Aortic smooth muscle cell (primary cell): Measurements from ENCODE around the gene SPAAR. TPM values are rescaled to one million over a fixed set of nuclear protein-coding genes. Genes with fewer than 3 reads are reported as not detected.

Experiments
- total RNA-seq: library from RNA; depleted of rRNA; stranded (reverse); fragments of >200 nt; gene quantifications from 2 replicates; pipeline ENCODE4 v1.2.3, GENCODE V29; 2014

SPAAR gene, protein sequence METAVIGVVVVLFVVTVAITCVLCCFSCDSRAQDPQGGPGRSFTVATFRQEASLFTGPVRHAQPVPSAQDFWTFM
- 0.12 and 0.26 TPM in 2 replicates for total RNA-seq

DNA sequence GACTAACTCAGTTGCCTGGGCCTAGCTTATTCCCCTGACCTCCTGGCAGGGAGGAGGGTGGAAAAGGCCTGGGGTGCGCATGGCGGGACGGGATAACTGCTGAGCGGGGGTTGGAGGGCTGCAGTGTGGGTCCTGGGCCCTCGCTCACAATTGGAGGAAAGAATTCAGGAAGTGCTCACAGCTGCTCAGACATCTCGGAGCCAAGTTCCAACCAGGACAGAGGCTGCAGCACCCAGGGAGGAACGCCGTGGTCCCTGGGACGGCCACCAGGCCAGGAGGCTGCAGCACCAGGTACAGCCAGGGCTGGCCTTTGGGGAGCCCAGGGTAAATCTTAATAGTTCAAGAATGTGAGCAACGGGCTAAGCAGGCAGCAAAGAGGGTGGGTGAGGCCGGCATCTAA, at the start of gene SPAAR:
TSS of gene SPAAR (plus strand) at position 217 of the 400 bp plus-strand sequence. CDS start 974 bp downstream, outside the sequence.

DNA sequence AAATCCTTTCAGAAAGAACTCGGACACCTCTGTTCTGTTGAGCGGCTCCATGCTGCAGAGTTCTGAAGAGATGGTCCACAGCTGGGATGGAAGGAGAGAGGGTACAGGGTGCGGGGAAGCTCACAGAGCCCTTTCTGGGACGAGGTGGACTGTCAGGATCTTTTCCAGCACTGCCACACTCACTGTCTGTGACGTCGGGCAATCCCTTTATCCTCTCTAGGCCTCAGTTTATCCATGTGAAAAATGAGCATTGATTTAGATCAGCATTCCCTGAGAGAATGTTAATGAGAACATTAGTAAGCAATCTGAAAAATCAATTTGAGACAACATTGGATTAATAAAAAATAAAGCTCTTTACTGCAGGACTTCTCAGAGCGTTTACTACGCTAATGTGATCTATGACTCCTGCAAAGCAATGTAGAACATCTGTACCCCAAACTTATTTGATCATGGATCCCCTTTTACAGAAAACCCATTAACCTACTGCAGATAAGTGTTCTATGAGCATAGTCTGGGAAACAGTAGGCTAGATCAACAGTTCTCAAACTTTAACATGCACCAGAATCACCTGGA, 38.9 kb upstream of the SPAAR start, which contains the start of gene OR13J1:
TSS of gene OR13J1 (minus strand) at position 51 of the 573 bp plus-strand sequence. CDS start at position 51, 0 bp downstream.

DNA sequence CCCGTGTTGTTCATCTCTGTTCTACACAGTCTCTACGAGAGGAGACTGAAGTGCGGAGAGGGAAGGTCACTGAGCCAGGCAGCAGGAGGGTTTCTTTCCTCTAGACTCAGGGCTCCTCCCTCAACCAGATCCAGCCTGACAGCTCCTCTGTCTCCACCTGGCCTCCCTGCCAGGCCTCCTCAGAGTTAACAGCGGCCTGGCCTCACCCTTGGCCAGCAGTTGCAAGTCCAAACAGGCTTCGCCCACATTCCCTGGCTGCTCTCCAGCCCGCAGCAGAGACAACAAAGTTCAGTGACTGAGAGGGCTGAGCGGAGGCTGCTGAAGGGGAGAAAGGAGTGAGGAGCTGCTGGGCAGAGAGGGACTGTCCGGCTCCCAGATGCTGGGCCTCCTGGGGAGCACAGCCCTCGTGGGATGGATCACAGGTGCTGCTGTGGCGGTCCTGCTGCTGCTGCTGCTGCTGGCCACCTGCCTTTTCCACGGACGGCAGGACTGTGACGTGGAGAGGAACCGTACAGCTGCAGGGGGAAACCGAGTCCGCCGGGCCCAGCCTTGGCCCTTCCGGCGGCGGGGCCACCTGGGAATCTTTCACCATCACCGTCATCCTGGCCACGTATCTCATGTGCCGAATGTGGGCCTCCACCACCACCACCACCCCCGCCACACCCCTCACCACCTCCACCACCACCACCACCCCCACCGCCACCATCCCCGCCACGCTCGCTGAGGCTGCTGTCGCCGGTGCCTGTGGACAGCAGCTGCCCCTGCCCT, 3.2 kb upstream of the SPAAR start, which contains the start of gene HRCT1:
TSS of gene HRCT1 (plus strand) at position 291 of the 768 bp plus-strand sequence. CDS start at position 377, 86 bp downstream.

DNA sequence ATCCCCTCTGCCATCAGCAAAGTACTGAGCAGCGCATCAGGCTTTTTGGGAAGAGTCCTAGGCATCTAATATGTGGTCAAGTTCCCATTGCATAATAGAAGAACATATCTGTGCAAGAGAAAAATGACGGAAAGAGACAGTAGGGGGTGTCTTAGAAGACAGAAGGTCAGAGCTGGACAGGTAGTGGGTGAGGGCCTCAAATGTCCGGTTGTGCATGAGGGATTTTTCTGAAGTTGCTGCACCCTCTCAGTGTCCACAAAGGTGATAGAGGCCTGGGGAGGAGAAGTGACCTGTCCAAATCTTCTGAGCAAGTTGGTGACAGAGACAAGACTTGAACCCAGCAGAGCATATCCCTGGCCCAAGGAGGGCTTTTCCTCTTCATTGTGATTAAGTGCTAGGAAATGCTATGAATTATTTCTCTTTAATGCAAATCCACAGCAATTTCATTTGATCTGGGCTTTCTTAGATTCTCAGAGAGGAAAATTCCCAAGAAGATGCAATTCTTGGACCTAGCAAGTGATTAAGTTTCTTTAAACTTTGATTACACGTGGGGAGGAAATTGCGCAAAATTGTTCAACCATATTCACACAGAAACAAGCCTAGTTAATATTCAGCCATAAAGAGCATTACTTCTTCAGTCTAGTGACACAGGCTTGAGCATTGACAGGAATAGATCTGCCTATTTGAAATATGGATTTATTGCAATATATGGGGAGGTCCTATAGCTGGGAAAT, 49.0 kb downstream of the SPAAR start, which contains the start of gene OR2S2:
TSS of gene OR2S2 (minus strand) at position 51 of the 734 bp plus-strand sequence. CDS start 56 bp downstream, outside the sequence.

Other genes with a start within 250 kb of the SPAAR start
- 0.44 and 0.53 TPM in 2 replicates for gene ARHGEF39, start 244.3 kb upstream of the SPAAR start, total RNA-seq
- not detected in 2 replicates for gene CA9, start 235.6 kb upstream of the SPAAR start, total RNA-seq
- 805 and 904 TPM in 2 replicates for gene TPM2, start 219.6 kb upstream of the SPAAR start, total RNA-seq
- 322 and 363 TPM in 2 replicates for gene TLN1, start 177.3 kb upstream of the SPAAR start, total RNA-seq
- gene CREB3, start 176.8 kb upstream of the SPAAR start, total RNA-seq, result 79.8 and 82.0 TPM in 2 replicates
- 21.4 and 29.0 TPM in 2 replicates for gene GBA2, start 160.3 kb upstream of the SPAAR start, total RNA-seq
- 13.6 and 17.5 TPM in 2 replicates for gene RGP1, start 160.2 kb upstream of the SPAAR start, total RNA-seq
- gene MSMP, start 155.2 kb upstream of the SPAAR start, total RNA-seq, result 0.31 and 1.6 TPM in 2 replicates
- gene NPR2, start 117.9 kb upstream of the SPAAR start, total RNA-seq, result 21.5 and 34.6 TPM in 2 replicates
- 1.7 TPM in 2 replicates for gene SPAG8, start 97.2 kb upstream of the SPAAR start, total RNA-seq
- gene HINT2, start 94.4 kb upstream of the SPAAR start, total RNA-seq, result 38.2 and 39.0 TPM in 2 replicates
- gene FAM221B, start 80.8 kb upstream of the SPAAR start, total RNA-seq, result not detected in 2 replicates
- gene TMEM8B, start 80.3 kb upstream of the SPAAR start, total RNA-seq, result 2.0 and 3.0 TPM in 2 replicates
- not detected in 2 replicates for gene OR13J1, start 39.1 kb upstream of the SPAAR start, total RNA-seq
- 1.3 and 2.2 TPM in 2 replicates for gene HRCT1, start 3.3 kb upstream of the SPAAR start, total RNA-seq
- not detected in 2 replicates for gene OR2S2, start 48.7 kb downstream of the SPAAR start, total RNA-seq
- gene RECK, start 127.4 kb downstream of the SPAAR start, total RNA-seq, result 25.1 and 26.9 TPM in 2 replicates
- gene GLIPR2, start 227.2 kb downstream of the SPAAR start, total RNA-seq, result 17.2 and 17.7 TPM in 2 replicates